H1 (cell line): ENCODE data around the gene ACTL9. TPM values are rescaled to one million over a fixed set of nuclear protein-coding genes. Genes with fewer than 3 reads are reported as not detected.

ENCODE experiments used
- CTCF ChIA-PET: fragments of 300-600 bp; sonication (Branson Sonifier 250); formaldehyde crosslinking; loops from one replicate; lab custom pipeline; 2021; ENCODE audit not compliant: partially characterized antibody; lab: Charles Lee
- POLR2A ChIA-PET: fragments of 300-600 bp; sonication (Branson Sonifier 250); formaldehyde crosslinking; loops from one replicate; lab custom pipeline; 2021; ENCODE audit warnings: inconsistent platforms; ENCODE audit not compliant: partially characterized antibody; lab: Charles Lee
- DNase-seq, 2 experiments: peaks; one replicate each; pipeline versions ENCODE4 v3.0.0 to v3.0.0-alpha.2; 2010 to 2022; ENCODE audit warnings: low spot score in 2 of 2, low read depth in 1 of 2, mixed read lengths in 1 of 2
- FAIRE-seq: peaks from 2 replicates; lab custom pipeline; 2011; peaks lifted over from hg19 to GRCh38; lab: Jason Lieb, UNC
- H2AFZ ChIP-seq: 2 replicates; pipeline ENCODE4 v1.8.1; 2012; ENCODE audit warnings: low read length, inconsistent platforms
- H2AK5ac ChIP-seq: 2 replicates; pipeline ENCODE4 v1.6.1; 2013; ENCODE audit warnings: low read depth, low read length
- H2BK120ac ChIP-seq: replicated peaks from 2 replicates; pipeline ENCODE3; 2013; ENCODE audit warnings: low read depth, low read length, inconsistent platforms
- H2BK12ac ChIP-seq: 2 replicates; pipeline ENCODE4 v1.6.1; 2013; ENCODE audit warnings: low read depth, low read length
- H2BK15ac ChIP-seq: 2 replicates; pipeline ENCODE4 v1.6.1; 2013; ENCODE audit warnings: low read length
- H2BK20ac ChIP-seq: 2 replicates; pipeline ENCODE4 v1.6.1; 2013; ENCODE audit warnings: low read length
- H2BK5ac ChIP-seq: 2 replicates; pipeline ENCODE4 v1.6.1; 2013; ENCODE audit warnings: low read depth, low read length
- H3K14ac ChIP-seq: 2 replicates; pipeline ENCODE4 v1.6.1; 2013; ENCODE audit warnings: inconsistent platforms; ENCODE audit not compliant: insufficient read length
- H3K18ac ChIP-seq: 2 replicates; pipeline ENCODE4 v1.6.1; 2013; ENCODE audit warnings: low read length; ENCODE audit errors: extremely low read depth
- H3K23ac ChIP-seq: 2 replicates; pipeline ENCODE4 v1.6.1; 2013; ENCODE audit warnings: inconsistent platforms; ENCODE audit not compliant: insufficient read length
- H3K23me2 ChIP-seq: 2 replicates; pipeline ENCODE4 v1.6.1; 2013; ENCODE audit warnings: low read depth, low read length
- H3K27ac ChIP-seq: 2 replicates; pipeline ENCODE4 v1.6.1; 2011; ENCODE audit warnings: low read depth, low read length, inconsistent platforms
- H3K27me3 ChIP-seq, 4 experiments: replicated peaks in 1 of 4; 1 replicate in 1 of 4; 2 replicates in 3 of 4; pipeline versions ENCODE4 v1.6.1 to v1.8.1; 2011 to 2013; ENCODE audit warnings: low read length in 3 of 4, mild to moderate bottlenecking in 3 of 4, inconsistent platforms in 2 of 4, mixed read lengths in 2 of 4, moderate library complexity in 1 of 4; ENCODE audit not compliant: control insufficient read depth in 3 of 4, insufficient read depth in 3 of 4; ENCODE audit errors: extremely low read depth in 1 of 4
- H3K36me3 ChIP-seq, 4 experiments: 2 replicates each; pipeline versions ENCODE4 v1.6.1 to v1.8.1; 2011 to 2013; ENCODE audit warnings: mild to moderate bottlenecking in 4 of 4, low read length in 3 of 4, moderate library complexity in 2 of 4, control low read depth in 1 of 4, inconsistent platforms in 1 of 4; ENCODE audit not compliant: insufficient read depth in 4 of 4, control insufficient read depth in 2 of 4
- H3K4ac ChIP-seq: replicated peaks from 2 replicates; pipeline ENCODE3; 2013; ENCODE audit warnings: low read length, low read depth, mixed read lengths, inconsistent platforms; ENCODE audit not compliant: insufficient read length
- H3K4me1 ChIP-seq, 4 experiments: replicated peaks in 1 of 4; 1 replicate in 1 of 4; 2 replicates in 3 of 4; pipeline versions ENCODE4 v1.6.1 to v1.8.1; 2011 to 2013; ENCODE audit warnings: low read length in 3 of 4, inconsistent platforms in 2 of 4, mixed read lengths in 1 of 4; ENCODE audit not compliant: insufficient read depth in 4 of 4, control insufficient read depth in 3 of 4
- H3K4me2 ChIP-seq, 2 experiments: 2 replicates each; pipeline versions ENCODE4 v1.6.1 to v1.8.1; 2011 to 2013; ENCODE audit warnings: low read depth in 2 of 2, low read length in 2 of 2, control low read depth in 1 of 2, inconsistent platforms in 1 of 2, mild to moderate bottlenecking in 1 of 2; ENCODE audit not compliant: insufficient read depth in 1 of 2
- H3K4me3 ChIP-seq, 4 experiments: fragments of 200-600, 300-600 bp in 1 of 4; sonication (generic), shearing (Covaris generic), sonication (Bioruptor Twin) in 1 of 4; 2 replicates each; pipeline versions ENCODE4 v1.5.1 to v1.8.1; 2011 to 2016; ENCODE audit warnings: low read length in 4 of 4, low read depth in 3 of 4, control low read depth in 2 of 4, inconsistent platforms in 2 of 4, mild to moderate bottlenecking in 2 of 4, mixed read lengths in 1 of 4, moderate library complexity in 1 of 4; ENCODE audit not compliant: insufficient read depth in 2 of 4; ENCODE audit errors: extremely low read depth in 1 of 4
- H3K56ac ChIP-seq: replicated peaks from 2 replicates; pipeline ENCODE3; 2013; ENCODE audit warnings: low read depth, mild to moderate bottlenecking, mixed read lengths, low read length, inconsistent platforms; ENCODE audit not compliant: insufficient read length
- H3K79me1 ChIP-seq: 2 replicates; pipeline ENCODE4 v1.6.1; 2013; ENCODE audit warnings: low read depth, low read length, control low read depth
- H3K79me2 ChIP-seq, 2 experiments: 2 replicates each; pipeline versions ENCODE4 v1.6.1 to v1.8.1; 2012 to 2013; ENCODE audit warnings: low read length in 2 of 2, mild to moderate bottlenecking in 2 of 2, inconsistent platforms in 1 of 2; ENCODE audit not compliant: insufficient read depth in 2 of 2, control insufficient read depth in 1 of 2
- H3K9ac ChIP-seq, 4 experiments: replicated peaks in 1 of 4; 1 replicate in 1 of 4; 2 replicates in 3 of 4; pipeline versions ENCODE4 v1.6.1 to v1.8.1; 2011 to 2013; ENCODE audit warnings: low read depth in 3 of 4, low read length in 3 of 4, control low read depth in 2 of 4, mild to moderate bottlenecking in 2 of 4, moderate library complexity in 2 of 4, inconsistent platforms in 1 of 4; ENCODE audit errors: extremely low read depth in 1 of 4
- H3K9me3 ChIP-seq, 2 experiments: 2 replicates each; pipeline versions ENCODE4 v1.6.1 to v1.8.1; 2012 to 2013; ENCODE audit warnings: mild to moderate bottlenecking in 2 of 2, moderate library complexity in 2 of 2, control low read depth in 1 of 2, inconsistent platforms in 1 of 2, low read depth in 1 of 2, low read length in 1 of 2, mixed read lengths in 1 of 2; ENCODE audit not compliant: insufficient read depth in 2 of 2
- H4K20me1 ChIP-seq, 2 experiments: replicated peaks in 1 of 2; 2 replicates each; pipeline versions ENCODE3 to v1.8.1; 2011 to 2013; ENCODE audit warnings: inconsistent platforms in 2 of 2, low read length in 2 of 2, mild to moderate bottlenecking in 1 of 2; ENCODE audit not compliant: insufficient read depth in 2 of 2, control insufficient read depth in 1 of 2
- H4K5ac ChIP-seq: 2 replicates; pipeline ENCODE4 v1.6.1; 2013; ENCODE audit warnings: low read length, low read depth, mixed read lengths, inconsistent platforms; ENCODE audit not compliant: insufficient read length
- H4K8ac ChIP-seq: 2 replicates; pipeline ENCODE4 v1.8.0; 2013; ENCODE audit warnings: mild to moderate bottlenecking, moderate library complexity, low read length, inconsistent platforms; ENCODE audit not compliant: insufficient read depth; ENCODE audit errors: extremely low read depth
- H4K91ac ChIP-seq: replicated peaks from 2 replicates; pipeline ENCODE3; 2013; ENCODE audit warnings: low read length, mixed read lengths, inconsistent platforms; ENCODE audit not compliant: insufficient read length
- BCL11A ChIP-seq, 2 experiments: IDR thresholded peaks; one replicate each; pipeline ENCODE4 v1.6.1; 2011; ENCODE audit warnings: low read depth in 2 of 2, low read length in 2 of 2, mild to moderate bottlenecking in 2 of 2
- RFX5 ChIP-seq: IDR thresholded peaks from 2 replicates; pipeline ENCODE4 v1.6.1; 2011; ENCODE audit warnings: low read depth, low read length, improper control_type of control experiment, borderline replicate concordance
- SIN3A ChIP-seq, 2 experiments: IDR thresholded peaks in 1 of 2; conservative IDR thresholded peaks in 1 of 2; 2 replicates each; pipeline ENCODE4 v1.6.1; 2011 to 2012; ENCODE audit warnings: low read length in 2 of 2, improper control_type of control experiment in 1 of 2, low read depth in 1 of 2, mild to moderate bottlenecking in 1 of 2
- TCF12 ChIP-seq: IDR thresholded peaks from 2 replicates; pipeline ENCODE4 v1.6.1; 2011; ENCODE audit warnings: low read depth, mild to moderate bottlenecking, low read length
- WGBS, 2 experiments: shearing (Covaris generic) in 1 of 2; methylation state at CpG; one replicate each; pipeline versions ENCODE4 v1.1.6 to v1.1.7; 2013 to 2015; ENCODE audit warnings: low lambda C conversion rate in 2 of 2, mixed read lengths in 2 of 2, inconsistent platforms in 1 of 2, low coverage in 1 of 2, missing lambda C conversion rate in 1 of 2; ENCODE audit not compliant: insufficient replicate concordance in 2 of 2, insufficient coverage in 1 of 2, insufficient read length in 1 of 2; ENCODE audit errors: extremely low coverage in 1 of 2, missing lambda C conversion rate in 1 of 2; 5-methylcytosine and 5-hydroxymethylcytosine counted together
- polyA plus RNA-seq, 7 experiments: library from polyadenylated mRNA; depleted of rRNA in 3 of 7; stranded (reverse) in 5 of 7; unstranded in 2 of 7; fragments of >200 nt in 5 of 7; fragments of 200-250 nt in 2 of 7; gene quantifications; 1 replicate in 5 of 7; 2 replicates in 1 of 7; 4 replicates in 1 of 7; pipeline versions ENCODE4 v1.2.1 to v1.2.3, GENCODE V29; 2011 to 2013; ENCODE audit warnings: missing spikeins in 2 of 7, mixed read lengths in 2 of 7
- total RNA-seq: library from RNA; stranded (reverse); fragmentation: NEBNext Ultra II Directional; extraction: Animal tissue kit (Norgen Biotek cat#: 25700); gene quantifications from 2 replicates; pipeline ENCODE4 v1.2.1, GENCODE V29; 2021
- TF ChIP-seq, protein P1 (sequence below): IDR thresholded peaks from 2 replicates; pipeline ENCODE4 v1.6.1; 2011; ENCODE audit warnings: low read depth, mild to moderate bottlenecking, low read length; ENCODE audit not compliant: insufficient read depth

Gene ACTL9
- total and polyA plus RNA-seq, 2 of the 8 experiments (the other 6 are each of a cell fraction or from before 2014, with no cell fraction given): not detected

DNA sequence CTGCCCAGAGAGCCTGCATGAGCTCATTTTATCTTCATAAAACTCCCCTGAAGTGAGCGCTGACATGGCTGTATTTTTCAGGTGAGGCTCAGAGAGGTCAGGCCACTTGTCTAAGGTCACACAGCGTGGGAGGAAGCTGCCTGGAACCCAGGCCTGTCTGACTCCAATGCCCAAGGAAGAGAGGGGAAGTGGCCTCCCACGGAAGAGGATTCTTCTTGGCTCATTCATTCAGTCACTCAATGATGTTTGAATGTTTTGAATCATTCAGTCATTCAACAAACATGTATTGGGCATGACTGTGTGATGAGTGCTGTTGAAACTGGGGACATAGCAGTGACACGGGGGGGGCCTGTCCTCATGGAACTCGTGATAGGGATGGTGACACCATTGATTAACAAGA lies 12.0 kb downstream of the ACTL9 start:
- CTCF ChIA-PET: interaction anchor here (1.2 to 2.8 kb wide), 2 partner anchors 11 to 31 kb away, joined by 3 to 8 read pairs; no protein-coding TSS in a partner anchor
- Histone ChIP-seq H3K9me3 (peaks cover 0 to 23% of the 10 kb centered on the region in 2 experiments; a peak in 3 of 4 replicates), H3K36me3 (no peaks in the 10 kb centered on the region), H3K18ac (no peak overlapping the region), H3K23ac (no peak overlapping the region), H2AK5ac (no peak overlapping the region), H2BK12ac (no peak overlapping the region), H3K56ac (no peak overlapping the region), H4K8ac (no peak overlapping the region), H2BK120ac (no peak overlapping the region), H4K20me1 (no peaks in the 10 kb centered on the region), H3K23me2 (no peaks in the 10 kb centered on the region; the same call in 1 of the 2 replicates), H3K4me2 (no peak overlapping the region), H3K9ac (no peak overlapping the region), H3K4me3 (no peak overlapping the region), H3K4ac (no peak overlapping the region), H2AFZ (no peak overlapping the region), H3K4me1 (no peaks in the 10 kb centered on the region), H4K5ac (no peak overlapping the region), H3K79me1 (no peaks in the 10 kb centered on the region), H2BK15ac (no peak overlapping the region), H3K27ac (no peak overlapping the region), H2BK5ac (no peak overlapping the region), H3K14ac (no peak overlapping the region), H4K91ac (no peak overlapping the region), H2BK20ac (no peak overlapping the region), H3K27me3 (no peaks in the 10 kb centered on the region), H3K79me2 (no peaks in the 10 kb centered on the region)
- FAIRE-seq (no peak), DNase-seq (no peak)
- POLR2A ChIA-PET: no interaction called here
- TF ChIP-seq, protein P1, sequence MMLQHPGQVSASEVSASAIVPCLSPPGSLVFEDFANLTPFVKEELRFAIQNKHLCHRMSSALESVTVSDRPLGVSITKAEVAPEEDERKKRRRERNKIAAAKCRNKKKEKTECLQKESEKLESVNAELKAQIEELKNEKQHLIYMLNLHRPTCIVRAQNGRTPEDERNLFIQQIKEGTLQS: no peak
- no peak for TF ChIP-seq RFX5
- TF ChIP-seq SIN3A (conservative IDR thresholded peaks at IDR 0.05 in 1 of 2, IDR thresholded peaks at IDR 0.05 in 1 of 2; ENCODE audit: low read depth in 1 of 2, low read length in 2 of 2): no peak
- no peak for TF ChIP-seq TCF12
- TF ChIP-seq BCL11A (IDR thresholded peaks at IDR 0.05; ENCODE audit: low read depth in 2 of 2, low read length in 2 of 2): no peak
- 58% methylated on average over 5 of the region's 5 CpGs; no CpG with 5 or more reads in 1 of the 2 experiments for WGBS, 2 experiments
